Neural cell (in vitro differentiated cells): ENCODE results near the gene ACOT13. TPM values are rescaled to one million over a fixed set of nuclear protein-coding genes. Genes with fewer than 3 reads are reported as not detected.

Experiments used
- H2AFZ ChIP-seq: fragments of 200-600, 300-800 bp; sonication (generic), shearing (Covaris generic); 2 replicates; pipeline ENCODE4 v1.6.0; 2014; ENCODE audit warnings: low read depth, mild to moderate bottlenecking, antibody characterized with exemption, low read length, moderate library complexity
- H3F3A ChIP-seq: fragments of 200-600 bp; shearing (Covaris generic); 2 replicates; pipeline ENCODE4 v1.6.1; 2016; ENCODE audit warnings: mild to moderate bottlenecking, moderate library complexity, mixed read lengths, antibody characterized with exemption, low read length; ENCODE audit not compliant: insufficient read depth, poor library complexity, severe bottlenecking
- H3K27ac ChIP-seq: fragments of 200-600, 300-800 bp; sonication (generic), shearing (Covaris generic); 2 replicates; pipeline ENCODE4 v1.5.1; 2014; ENCODE audit warnings: mild to moderate bottlenecking, low read length, moderate library complexity
- H3K27me3 ChIP-seq: fragments of 300-800, 200-600 bp; sonication (generic), shearing (Covaris generic); 2 replicates; pipeline ENCODE4 v1.6.0; 2014; ENCODE audit warnings: mild to moderate bottlenecking, low read depth, low read length, moderate library complexity; ENCODE audit not compliant: insufficient read depth
- H3K36me3 ChIP-seq: fragments of 300-800, 200-600 bp; sonication (generic), shearing (Covaris generic); 2 replicates; pipeline ENCODE4 v1.5.1; 2014; ENCODE audit warnings: mild to moderate bottlenecking, antibody characterized with exemption, low read length, moderate library complexity; ENCODE audit not compliant: insufficient read depth
- H3K4me2 ChIP-seq: fragments of 300-800, 200-600 bp; sonication (generic), shearing (Covaris generic); 2 replicates; pipeline ENCODE4 v1.6.0; 2014; ENCODE audit warnings: mild to moderate bottlenecking, low read length
- H3K4me3 ChIP-seq: fragments of 300-800, 200-600 bp; sonication (generic), shearing (Covaris generic); 2 replicates; pipeline ENCODE4 v1.5.1; 2014; ENCODE audit warnings: mild to moderate bottlenecking, low read length, moderate library complexity
- H3K79me2 ChIP-seq: fragments of 200-600 bp; shearing (Covaris generic); replicated peaks from 2 replicates; pipeline ENCODE4 v1.6.0; 2014; ENCODE audit warnings: mild to moderate bottlenecking, low read length, moderate library complexity; ENCODE audit not compliant: insufficient read depth
- H3K9ac ChIP-seq: fragments of 300-800, 200-600 bp; sonication (generic), shearing (Covaris generic); 2 replicates; pipeline ENCODE4 v1.6.1; 2016; ENCODE audit warnings: mild to moderate bottlenecking, low read length, mixed read lengths
- H3K9me2 ChIP-seq: fragments of 200-600 bp; shearing (Covaris generic); 2 replicates; pipeline ENCODE4 v1.6.1; 2016; ENCODE audit warnings: mild to moderate bottlenecking, low read length, mixed read lengths; ENCODE audit not compliant: insufficient read depth
- H3K9me3 ChIP-seq: fragments of 200-600, 300-800 bp; sonication (generic), shearing (Covaris generic); 2 replicates; pipeline ENCODE4 v1.6.1; 2016; ENCODE audit warnings: mild to moderate bottlenecking, mixed run types, low read length, moderate library complexity, mixed read lengths
- H4K20me1 ChIP-seq: fragments of 200-600 bp; shearing (Covaris generic); 2 replicates; pipeline ENCODE4 v1.6.1; 2016; ENCODE audit warnings: mild to moderate bottlenecking, mixed run types; ENCODE audit not compliant: insufficient read depth
- CTCF ChIP-seq: fragments of 450-650 bp; IDR thresholded peaks from 2 replicates; pipeline ENCODE4 v1.5.1; 2014; ENCODE audit warnings: antibody characterized with exemption, mild to moderate bottlenecking, moderate library complexity; ENCODE audit not compliant: poor library complexity, severe bottlenecking
- EP300 ChIP-seq: fragments of 450-650 bp; conservative IDR thresholded peaks from 2 replicates; pipeline ENCODE4 v1.6.1; 2014; ENCODE audit warnings: antibody characterized with exemption, mild to moderate bottlenecking, moderate library complexity; ENCODE audit not compliant: poor library complexity, severe bottlenecking
- EZH2 ChIP-seq: fragments of 200-600, 300-800 bp; shearing (Covaris generic), sonication (generic); IDR thresholded peaks from 2 replicates; pipeline ENCODE4 v1.6.1; 2014; ENCODE audit warnings: antibody characterized with exemption, low read length, borderline replicate concordance, mild to moderate bottlenecking; ENCODE audit not compliant: insufficient read depth, poor library complexity, severe bottlenecking
- MXI1 ChIP-seq: fragments of 450-650 bp; conservative IDR thresholded peaks from 2 replicates; pipeline ENCODE4 v1.6.1; 2014; ENCODE audit warnings: antibody characterized with exemption, mild to moderate bottlenecking; ENCODE audit not compliant: poor library complexity, severe bottlenecking
- POLR2AphosphoS5 ChIP-seq: IDR thresholded peaks from 2 replicates; pipeline ENCODE4 v1.6.1; 2012
- RAD21 ChIP-seq: fragments of 450-650 bp; conservative IDR thresholded peaks from 2 replicates; pipeline ENCODE4 v1.6.1; 2014; ENCODE audit warnings: antibody characterized with exemption, mild to moderate bottlenecking, moderate library complexity
- REST ChIP-seq: IDR thresholded peaks from 2 replicates; pipeline ENCODE4 v1.6.1; 2012; ENCODE audit warnings: borderline replicate concordance
- SMC3 ChIP-seq: fragments of 450-650 bp; conservative IDR thresholded peaks from 2 replicates; pipeline ENCODE4 v1.6.1; 2014; ENCODE audit warnings: antibody characterized with exemption, mild to moderate bottlenecking, moderate library complexity; ENCODE audit not compliant: poor library complexity
- TAF1 ChIP-seq: IDR thresholded peaks from 2 replicates; pipeline ENCODE4 v1.6.1; 2012; ENCODE audit warnings: low read depth
- polyA plus RNA-seq: library from polyadenylated mRNA; depleted of rRNA; stranded (reverse); fragments of >200 nt; gene quantifications from 2 replicates; pipeline ENCODE4 v1.2.3, GENCODE V29; 2014

ACOT13 gene
- polyA plus RNA-seq, 1 donor from 2014 or later: 9.9 TPM

GRCh38 chr6:24719125-24719971 lies 52.5 kb downstream of the ACOT13 start, which contains the start of gene C6orf62:
C6orf62 (minus strand) TSS chr6:24719154; CDS start chr6:24718668, 486 bp downstream.
- peak within 1 kb of the TSS; percentile 95 for H3K27ac ChIP-seq
- TF ChIP-seq MXI1 (no peak), CTCF (no peak), EP300 (no peak), EZH2 (no peak), TAF1 (no peak), REST (no peak), SMC3 (no peak), RAD21 (no peak), POLR2AphosphoS5 (no peak)
- no peaks in the 10 kb centered on the region for H3K9me3 ChIP-seq
- H3K4me2 ChIP-seq: peak within 1 kb of the TSS; percentile 82
- no peaks in the 10 kb centered on the region for H3K9me2 ChIP-seq
- no peaks in the 10 kb centered on the region for H3K36me3 ChIP-seq
- H3K79me2 ChIP-seq: peaks cover 52% of the 10 kb centered on the region
- H3K9ac ChIP-seq: peak within 1 kb of the TSS; percentile 99
- H4K20me1 ChIP-seq: no peaks in the 10 kb centered on the region
- no peak within 1 kb of the TSS for H2AFZ ChIP-seq
- H3K4me3 ChIP-seq: peak within 1 kb of the TSS; percentile 78
- no peaks in the 10 kb centered on the region for H3F3A ChIP-seq
- H3K27me3 ChIP-seq: no peaks in the 10 kb centered on the region

- H3K4me2 ChIP-seq: no peak overlapping the region
- peak overlapping the region; percentile 70 for H2AFZ ChIP-seq
- peaks cover 44% of the 10 kb centered on the region for H3K79me2 ChIP-seq
- H3K27me3 ChIP-seq: no peaks in the 10 kb centered on the region
- peak overlapping the region; percentile 95 for H3K27ac ChIP-seq
- no peaks in the 10 kb centered on the region for H3K36me3 ChIP-seq
- H3K9me3 ChIP-seq: no peaks in the 10 kb centered on the region
- no peaks in the 10 kb centered on the region for H3F3A ChIP-seq
- H4K20me1 ChIP-seq: no peaks in the 10 kb centered on the region
- H3K9me2 ChIP-seq: no peaks in the 10 kb centered on the region
- H3K4me3 ChIP-seq: peak overlapping the region; percentile 78
- TF ChIP-seq MXI1: peak; percentile 28
- no peak for TF ChIP-seq RAD21
- TF ChIP-seq TAF1: peak; percentile 77
- no peak for TF ChIP-seq POLR2AphosphoS5
- peak overlapping the region; percentile 99 for H3K9ac ChIP-seq
Measured at GRCh38 chr6:24720131-24720603, 53.3 kb downstream of the ACOT13 start.
